HG03159 (cell line): Measurements from ENCODE around the gene GOLPH3L.
"Not testable (repeated sequence)": the region's sequence is repeated elsewhere in the genome, so short reads cannot be mapped to it uniquely, and the experiment has no call there.

Source experiments
- ATAC-seq: cut with Tn5 transposase; IDR thresholded peaks from one replicate; pipeline ENCODE4 v1.9.1; 2021; ENCODE audit warnings: mild to moderate bottlenecking, moderate library complexity; ENCODE audit not compliant: unreplicated experiment

The GOLPH3L gene

GRCh38 chr1:150660584-150660983 is 36.4 kb downstream of the GOLPH3L start:
- ATAC-seq, result no peak

GRCh38 chr1:150657064-150657463 is 39.9 kb downstream of the GOLPH3L start:
- not testable (repeated sequence) for ATAC-seq

DNA sequence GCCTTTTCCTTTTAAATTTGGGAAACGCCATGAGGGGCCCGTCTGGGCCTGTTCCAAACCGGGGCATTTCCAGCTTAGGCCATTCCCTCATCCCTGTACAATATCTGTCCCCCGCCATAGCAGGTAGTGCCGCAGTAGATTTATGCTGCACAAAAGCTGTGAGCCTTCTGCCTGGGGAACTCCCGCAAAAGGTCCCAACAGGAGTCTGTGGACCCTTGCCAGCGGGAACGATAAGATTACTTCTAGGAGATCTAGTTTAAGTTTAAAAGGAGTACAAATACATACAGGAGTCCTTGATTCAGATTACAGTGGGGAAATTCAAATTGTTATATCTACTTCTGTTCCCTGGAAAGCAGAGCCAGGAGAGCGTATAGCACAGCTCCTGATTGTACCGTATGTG is 42.3 kb downstream of the GOLPH3L start:
- not testable (repeated sequence) for ATAC-seq

DNA sequence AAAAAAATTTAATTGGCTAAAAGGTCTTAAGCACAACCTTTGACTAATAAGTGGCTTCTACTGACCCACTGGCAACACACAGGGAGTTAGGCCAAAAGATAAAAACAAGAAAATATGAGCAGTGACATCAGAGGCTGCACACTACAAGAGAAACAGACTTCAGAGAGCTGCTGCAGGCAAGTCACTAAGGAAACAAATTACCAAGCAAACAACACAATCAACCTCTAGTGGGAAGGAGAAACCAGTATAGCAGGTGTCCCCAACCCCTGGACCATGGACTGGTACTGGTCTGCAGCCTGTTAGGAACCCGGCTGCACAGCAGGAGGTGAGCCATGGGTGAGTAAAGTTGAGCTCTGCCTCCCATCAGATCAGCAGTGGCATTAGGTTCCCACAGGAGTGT is 46.8 kb downstream of the GOLPH3L start:
- no peak for ATAC-seq

DNA sequence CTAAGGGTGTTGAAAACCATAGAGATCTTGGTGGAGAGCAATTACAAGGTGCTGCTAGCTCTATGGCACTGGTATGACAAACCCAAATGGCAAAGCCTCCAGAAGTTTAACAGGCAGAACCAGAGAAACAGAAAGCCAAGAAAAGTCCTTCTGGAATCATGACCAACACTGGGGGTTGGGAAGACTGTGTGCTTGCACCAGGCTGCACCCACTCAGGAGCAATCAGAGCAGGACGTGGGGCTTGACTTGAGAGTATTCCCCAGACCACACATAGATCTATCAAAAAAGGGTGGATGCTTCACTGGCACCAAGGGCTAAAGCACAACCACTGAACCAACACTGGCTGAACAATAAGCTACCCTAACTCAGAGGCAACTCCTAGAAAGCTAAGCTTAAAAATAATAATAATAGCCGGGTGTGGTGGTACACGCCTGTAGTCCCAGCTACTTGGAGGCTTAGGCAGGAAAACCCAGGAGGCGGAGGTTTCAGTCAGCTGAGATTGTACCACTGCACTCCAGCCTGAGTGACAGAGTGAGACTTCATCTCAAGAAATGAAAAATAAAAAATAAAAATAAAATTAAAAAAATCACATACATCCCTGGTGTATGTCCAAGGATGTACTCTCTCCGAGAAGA is 47.4 kb downstream of the GOLPH3L start:
- ATAC-seq, result no peak

- ATAC-seq, result no peak
Observed at GRCh38 chr1:150642296-150642695, 54.7 kb downstream of the GOLPH3L start.

GRCh38 chr1:150641126-150641815 is 55.7 kb downstream of the GOLPH3L start:
- ATAC-seq, result not testable (repeated sequence)

GRCh38 chr1:150638430-150638829 is 58.5 kb downstream of the GOLPH3L start:
- ATAC-seq, result not testable (repeated sequence)

- not testable (repeated sequence) for ATAC-seq
Observed at GRCh38 chr1:150634839-150635622, 61.9 kb downstream of the GOLPH3L start.

DNA sequence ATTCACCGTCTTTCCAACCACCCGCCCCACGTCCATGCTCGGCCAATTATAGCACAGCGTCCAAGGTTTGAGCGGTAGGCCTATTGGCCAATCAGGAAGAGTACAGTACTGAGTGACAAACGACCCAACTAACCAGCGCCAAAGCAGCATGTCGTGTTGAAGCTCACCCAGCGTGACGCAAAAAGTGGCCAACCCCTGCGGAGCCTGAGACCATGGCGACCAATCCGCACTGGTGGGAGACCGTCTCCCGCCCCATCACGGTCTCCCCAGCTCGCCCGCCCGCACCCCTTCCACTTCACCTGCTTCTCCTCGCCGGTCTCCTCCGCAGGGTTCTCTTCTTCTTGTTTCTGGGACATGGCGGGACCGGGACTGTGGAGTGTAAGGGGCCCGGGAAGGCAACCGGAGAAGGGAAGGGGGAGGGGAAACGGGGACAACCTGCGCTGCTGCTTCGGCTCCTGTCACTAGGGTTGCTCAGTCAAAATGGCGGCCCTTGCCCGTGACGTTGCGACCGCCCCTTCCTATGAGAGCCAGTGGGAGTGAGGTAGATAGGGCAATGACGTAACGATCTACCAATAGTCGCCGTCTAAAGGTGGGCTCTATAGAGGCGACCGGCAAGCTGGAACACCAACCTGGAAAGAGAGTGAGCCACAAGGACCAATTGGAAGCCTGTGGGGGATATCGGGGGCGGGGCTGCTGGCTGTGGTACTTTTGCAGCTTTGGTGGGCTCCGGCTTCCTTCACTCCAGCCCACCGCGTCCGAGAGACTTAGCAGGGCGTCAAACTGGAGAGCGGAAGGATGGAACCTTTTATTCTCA is 67.6 kb downstream of the GOLPH3L start, which contains the start of gene ENSA:
ENSA (minus strand) TSS at position 498 of the 814 bp plus-strand sequence; CDS start at position 356, 142 bp downstream.
- ATAC-seq, result peak; percentile 91

DNA sequence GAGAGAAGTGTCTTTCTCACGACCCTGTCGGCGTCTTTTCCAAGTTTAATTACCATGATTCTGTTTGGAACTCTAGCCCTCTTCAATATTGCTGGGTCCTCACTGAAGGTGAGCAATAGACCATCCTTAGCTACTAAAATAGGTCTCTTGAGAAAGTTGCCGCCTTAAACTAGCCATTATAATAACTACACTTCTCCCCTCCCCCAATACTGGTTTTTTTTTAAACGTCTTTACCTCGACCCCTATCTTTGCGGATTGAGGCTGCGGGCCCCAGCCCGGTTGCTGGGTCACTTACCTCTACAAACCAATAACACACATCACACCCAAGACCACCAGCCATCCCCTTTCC is 68.2 kb downstream of the GOLPH3L start:
- no peak for ATAC-seq

GRCh38 chr1:150627826-150628410 is 69.0 kb downstream of the GOLPH3L start:
- no peak for ATAC-seq

- no peak for ATAC-seq
Observed at GRCh38 chr1:150626150-150626549, 70.8 kb downstream of the GOLPH3L start.

DNA sequence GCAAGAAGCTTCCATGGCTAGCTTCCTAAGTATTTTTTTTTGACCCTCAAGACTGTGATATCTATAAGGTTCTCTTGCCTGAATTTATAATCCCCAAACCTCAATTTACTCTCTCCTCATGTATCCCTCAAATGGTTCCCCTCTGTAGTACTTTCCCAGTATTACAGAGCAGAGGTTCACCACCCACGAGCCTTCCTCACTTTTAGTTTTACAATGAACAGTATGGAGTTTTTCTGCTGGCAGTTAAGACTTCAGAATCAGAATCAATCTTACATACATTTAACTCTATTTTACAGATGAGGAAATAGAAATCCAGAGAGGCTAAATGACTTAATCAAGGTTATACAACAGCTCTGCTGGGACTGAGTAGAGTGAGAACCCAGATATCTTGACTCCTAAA is 72.4 kb downstream of the GOLPH3L start:
- not testable (repeated sequence) for ATAC-seq

DNA sequence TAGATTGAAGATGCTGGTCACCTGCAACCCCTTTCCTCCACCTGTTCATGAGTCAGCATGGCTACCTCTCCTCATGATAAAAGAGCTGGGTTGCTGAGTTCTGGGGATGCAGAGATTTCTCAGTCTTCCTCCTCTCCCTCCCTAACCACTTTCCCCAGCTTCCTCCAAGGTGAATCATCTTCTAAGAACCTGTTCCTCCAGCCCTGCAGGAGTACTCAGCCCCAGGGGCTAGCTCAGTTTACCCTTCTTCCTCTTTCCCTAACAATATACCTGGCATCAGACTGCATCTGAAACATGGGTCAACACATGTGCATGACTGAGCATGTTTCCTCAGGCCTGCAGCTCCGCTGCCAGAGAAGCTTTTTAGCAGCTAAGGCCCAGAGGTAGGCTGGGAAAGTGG is 72.8 kb downstream of the GOLPH3L start:
- ATAC-seq, result not testable (repeated sequence)

DNA sequence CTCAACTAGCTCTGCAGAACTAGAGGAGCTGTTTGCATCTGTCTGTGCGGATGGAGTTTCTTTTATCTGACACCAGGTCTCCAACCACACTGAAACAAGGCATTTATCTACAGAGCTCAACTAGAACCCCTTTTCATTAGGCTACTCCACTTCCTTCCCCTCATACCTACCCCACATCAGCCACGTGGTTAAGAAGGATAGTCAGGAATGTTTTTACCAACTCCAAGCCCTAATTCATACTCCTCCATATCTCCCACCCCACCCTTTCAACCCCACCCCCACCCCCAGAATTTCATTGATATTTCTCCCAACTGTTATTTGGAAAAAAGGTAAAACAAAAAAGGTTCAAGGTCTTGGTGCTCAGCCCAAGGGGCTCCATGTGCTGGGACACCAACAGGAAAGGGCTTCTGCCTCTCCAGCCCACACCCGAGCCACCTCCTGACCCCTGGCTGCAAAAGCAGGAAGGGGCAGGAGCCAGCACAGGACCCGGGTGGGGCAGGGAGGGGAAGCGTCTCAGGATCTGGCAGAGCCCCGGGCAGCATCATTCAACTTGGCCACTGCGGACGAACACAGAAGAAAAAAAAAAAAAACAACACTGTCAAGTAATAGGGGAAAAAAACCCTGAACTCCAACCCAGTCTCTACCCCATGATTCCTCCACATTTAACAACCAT is 74.5 kb downstream of the GOLPH3L start:
- ATAC-seq, result no peak

- no peak for ATAC-seq
Observed at GRCh38 chr1:150621497-150622302, 75.3 kb downstream of the GOLPH3L start.

DNA sequence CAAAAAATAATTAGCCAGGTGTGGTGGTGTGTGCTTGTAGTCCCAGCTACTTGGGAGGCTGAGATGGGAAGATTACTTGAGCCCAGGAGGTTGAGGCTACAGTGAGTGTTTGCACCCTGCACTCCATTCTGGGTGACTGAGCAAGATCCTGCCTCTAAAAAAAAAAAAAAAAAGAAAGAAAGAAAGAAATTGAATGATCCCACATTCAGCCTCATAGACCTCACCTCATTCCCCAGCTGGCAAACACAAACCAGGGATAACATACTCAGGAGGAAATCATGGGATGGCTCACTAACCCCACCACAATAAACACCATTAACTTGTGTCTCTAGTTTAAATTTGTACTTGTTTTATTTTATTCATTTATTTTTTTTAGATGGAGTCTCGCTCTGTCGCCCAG is 76.0 kb downstream of the GOLPH3L start:
- ATAC-seq, result no peak
